ENCODE measurements around the gene FER1L5.

DNA sequence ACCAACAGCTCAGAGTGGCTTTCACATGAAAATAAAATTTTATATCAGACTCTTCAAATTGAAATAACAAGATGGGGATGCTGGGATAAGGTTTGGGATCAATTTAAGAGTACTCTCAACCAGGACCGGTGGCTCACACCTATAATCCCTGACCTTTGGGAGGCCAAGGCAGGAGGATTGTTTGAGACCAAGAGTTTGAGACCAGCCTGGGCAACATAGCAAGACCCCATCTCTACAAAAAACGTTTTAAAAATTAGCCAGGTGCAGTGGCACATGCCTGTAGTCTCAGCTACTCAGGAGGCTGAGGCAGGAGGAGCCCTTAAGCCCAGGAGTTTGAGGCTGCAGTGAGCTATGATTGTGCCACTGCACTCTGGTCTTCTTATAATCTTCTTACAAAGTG, 94.7 kb downstream of the FER1L5 start:
- TF ChIP-seq POLR2A (IDR thresholded peaks at IDR 0.05): no peak
- TF ChIP-seq, protein P1, sequence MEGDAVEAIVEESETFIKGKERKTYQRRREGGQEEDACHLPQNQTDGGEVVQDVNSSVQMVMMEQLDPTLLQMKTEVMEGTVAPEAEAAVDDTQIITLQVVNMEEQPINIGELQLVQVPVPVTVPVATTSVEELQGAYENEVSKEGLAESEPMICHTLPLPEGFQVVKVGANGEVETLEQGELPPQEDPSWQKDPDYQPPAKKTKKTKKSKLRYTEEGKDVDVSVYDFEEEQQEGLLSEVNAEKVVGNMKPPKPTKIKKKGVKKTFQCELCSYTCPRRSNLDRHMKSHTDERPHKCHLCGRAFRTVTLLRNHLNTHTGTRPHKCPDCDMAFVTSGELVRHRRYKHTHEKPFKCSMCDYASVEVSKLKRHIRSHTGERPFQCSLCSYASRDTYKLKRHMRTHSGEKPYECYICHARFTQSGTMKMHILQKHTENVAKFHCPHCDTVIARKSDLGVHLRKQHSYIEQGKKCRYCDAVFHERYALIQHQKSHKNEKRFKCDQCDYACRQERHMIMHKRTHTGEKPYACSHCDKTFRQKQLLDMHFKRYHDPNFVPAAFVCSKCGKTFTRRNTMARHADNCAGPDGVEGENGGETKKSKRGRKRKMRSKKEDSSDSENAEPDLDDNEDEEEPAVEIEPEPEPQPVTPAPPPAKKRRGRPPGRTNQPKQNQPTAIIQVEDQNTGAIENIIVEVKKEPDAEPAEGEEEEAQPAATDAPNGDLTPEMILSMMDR (IDR thresholded peaks at IDR 0.05 in 4 of 5, conservative IDR thresholded peaks at IDR 0.05 in 1 of 5): no peak
